Hematopoietic multipotent progenitor cell (in vitro differentiated cells): ENCODE results near the gene PER3. TPM values are rescaled to one million over a fixed set of nuclear protein-coding genes. Genes with fewer than 3 reads are reported as not detected.

Experiments
- DNase-seq, 3 donors: peaks; one replicate each; pipeline ENCODE4 v3.0.0-alpha.2; 2011 to 2015; ENCODE audit warnings: low read depth in 2 of 3, low spot score in 2 of 3
- total RNA-seq: library from RNA; depleted of rRNA; stranded (reverse); fragments of >200 nt; gene quantifications from one replicate; pipeline ENCODE4 v1.2.3, GENCODE V29; 2012

Gene PER3
- total RNA-seq, 1 donor = 2.2 TPM

DNA sequence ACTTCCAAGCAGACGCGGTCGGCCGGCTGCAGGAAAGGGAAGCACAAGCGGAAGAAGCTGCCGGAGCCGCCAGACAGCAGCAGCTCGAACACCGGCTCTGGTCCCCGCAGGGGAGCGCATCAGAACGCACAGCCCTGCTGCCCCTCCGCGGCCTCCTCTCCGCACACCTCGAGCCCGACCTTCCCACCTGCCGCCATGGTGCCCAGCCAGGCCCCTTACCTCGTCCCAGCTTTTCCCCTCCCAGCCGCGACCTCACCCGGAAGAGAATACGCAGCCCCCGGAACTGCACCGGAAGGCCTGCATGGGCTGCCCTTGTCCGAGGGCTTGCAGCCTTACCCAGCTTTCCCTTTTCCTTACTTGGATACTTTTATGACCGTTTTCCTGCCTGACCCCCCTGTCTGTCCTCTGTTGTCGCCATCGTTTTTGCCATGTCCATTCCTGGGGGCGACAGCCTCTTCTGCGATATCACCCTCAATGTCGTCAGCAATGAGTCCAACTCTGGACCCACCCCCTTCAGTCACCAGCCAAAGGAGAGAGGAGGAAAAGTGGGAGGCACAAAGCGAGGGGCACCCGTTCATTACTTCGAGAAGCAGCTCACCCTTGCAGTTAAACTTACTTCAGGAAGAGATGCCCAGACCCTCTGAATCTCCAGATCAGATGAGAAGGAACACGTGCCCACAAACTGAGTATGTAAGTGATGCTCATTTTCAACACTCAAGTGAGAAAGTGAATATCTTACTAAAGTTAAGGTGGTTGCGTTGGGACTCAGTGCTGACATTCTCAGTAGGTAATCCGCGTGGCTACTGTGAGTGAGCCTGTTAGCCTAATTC is 43.2 kb downstream of the PER3 start:
- DNase-seq = peak in 2 of 3 donors; percentile 14 to 24

DNA sequence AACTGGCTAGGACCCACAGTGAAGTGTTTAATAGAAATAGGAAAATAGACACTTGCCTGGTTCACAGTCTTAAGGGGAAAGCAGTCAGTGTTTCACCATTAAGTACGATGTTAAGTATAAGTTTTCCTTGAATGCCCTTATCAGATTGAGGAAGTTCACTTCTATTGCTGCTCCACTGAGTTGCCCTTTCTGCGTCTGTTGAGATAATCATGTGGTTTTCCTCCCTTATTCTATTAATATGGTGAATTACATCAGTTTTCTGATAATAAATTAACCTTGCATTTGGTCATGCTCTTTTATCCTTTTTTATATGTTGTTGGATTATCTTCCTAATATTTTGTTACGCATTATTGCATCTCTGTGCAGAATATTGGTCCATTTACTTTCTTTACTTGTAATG is 47.4 kb downstream of the PER3 start:
- DNase-seq = peak in 2 of 3 donors; percentile 36 to 63

DNA sequence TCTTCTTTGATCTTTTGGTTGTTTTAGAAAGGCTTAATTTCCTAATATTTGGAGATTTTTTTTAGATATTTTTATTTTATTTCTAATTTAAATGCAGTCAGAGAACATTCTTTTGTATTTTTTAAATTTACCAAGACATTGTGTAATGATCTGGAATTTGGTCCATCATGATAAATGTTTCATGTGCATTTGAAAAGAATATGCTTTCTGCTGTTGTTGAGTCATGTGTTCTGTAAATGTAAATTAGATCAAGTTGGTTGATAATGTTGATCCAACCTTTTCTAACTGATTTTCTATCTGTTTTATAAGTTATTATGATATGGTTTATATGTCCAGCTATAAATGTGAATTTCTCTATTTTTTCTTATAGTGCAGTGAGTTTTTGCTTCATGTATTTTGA is 48.9 kb downstream of the PER3 start:
- no peak for DNase-seq

DNA sequence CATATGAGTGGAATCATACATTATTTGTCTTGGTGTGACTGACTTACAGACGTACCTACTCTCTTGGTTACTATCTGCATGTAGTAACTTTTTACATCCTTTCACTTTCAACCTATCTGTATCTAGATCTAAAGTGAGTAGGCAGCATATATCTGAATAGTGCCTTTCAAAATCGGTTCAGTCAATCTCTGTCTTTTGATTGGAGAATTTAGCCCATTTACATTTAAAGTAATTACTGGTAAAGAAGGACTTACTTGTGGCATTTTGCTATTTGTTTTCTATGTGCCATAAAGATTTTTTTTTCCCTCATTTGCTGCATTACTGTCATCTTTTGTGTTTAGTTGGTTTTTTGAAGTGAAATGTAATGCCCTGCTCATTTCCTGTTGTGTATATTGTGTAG is 54.6 kb downstream of the PER3 start:
- DNase-seq = no peak

GRCh38 chr1:7839526-7839925 is 55.4 kb downstream of the PER3 start:
- DNase-seq = no peak

- DNase-seq = no peak
Measured at GRCh38 chr1:7842517-7842916, 58.4 kb downstream of the PER3 start.

- DNase-seq = no peak
Measured at GRCh38 chr1:7845761-7846160, 61.7 kb downstream of the PER3 start.

GRCh38 chr1:7846656-7847055 is 62.6 kb downstream of the PER3 start:
- DNase-seq = no peak

GRCh38 chr1:7847599-7847998 is 63.5 kb downstream of the PER3 start:
- no peak for DNase-seq

DNA sequence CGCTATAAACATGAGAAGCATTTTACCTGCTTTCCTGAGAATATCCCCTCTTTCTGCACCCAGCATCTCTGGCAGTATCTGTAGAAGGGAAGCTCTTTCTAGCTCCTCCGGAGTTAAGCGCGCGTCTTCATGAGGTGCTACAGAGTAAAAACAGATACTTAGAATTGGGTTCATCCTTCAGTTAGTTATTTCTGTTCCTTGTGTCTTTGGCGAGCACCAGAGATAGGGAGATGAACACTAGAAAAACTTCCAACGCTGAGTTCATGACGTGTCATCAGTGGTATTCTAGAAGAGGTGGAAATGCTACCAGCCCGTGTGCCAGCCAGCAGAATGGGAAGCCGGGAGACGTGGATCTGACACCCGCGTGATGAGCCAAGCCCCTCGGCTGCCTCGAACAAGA is 66.7 kb downstream of the PER3 start:
- DNase-seq = no peak

- no peak for DNase-seq
Measured at GRCh38 chr1:7852804-7853683, 69.0 kb downstream of the PER3 start, which contains the start of gene UTS2. Gene UTS2, minus strand, starts transcription at chr1:7853065. Its CDS starts 62 bp downstream, at chr1:7853003.

GRCh38 chr1:7853684-7854026 is 69.6 kb downstream of the PER3 start:
- no peak for DNase-seq

GRCh38 chr1:7856345-7856744 is 72.3 kb downstream of the PER3 start:
- peak in 2 of 3 donors; percentile 26 to 59 for DNase-seq

- DNase-seq = no peak
Measured at GRCh38 chr1:7857000-7857399, 72.9 kb downstream of the PER3 start.

DNA sequence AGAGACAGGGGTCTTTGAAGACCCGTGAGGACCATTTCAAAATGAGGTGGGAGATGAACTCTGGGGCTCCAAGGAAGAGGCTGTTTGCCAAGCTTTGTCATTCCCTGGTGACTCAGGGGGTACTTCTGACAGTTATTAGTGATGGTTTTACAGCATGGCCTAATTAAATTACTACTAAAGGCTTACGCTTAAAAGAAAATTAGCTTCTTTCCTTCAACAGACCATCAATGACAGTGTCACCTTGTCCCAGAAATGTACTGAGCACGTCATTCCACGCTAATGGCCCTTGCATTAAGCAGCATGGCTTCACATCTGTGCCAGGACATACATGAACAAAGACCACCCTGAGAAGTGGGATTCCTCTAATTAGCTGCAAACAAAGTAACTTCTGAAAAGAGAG is 73.9 kb downstream of the PER3 start:
- DNase-seq = no peak

GRCh38 chr1:7859406-7859805 is 75.3 kb downstream of the PER3 start:
- no peak for DNase-seq

GRCh38 chr1:7860130-7860529 is 76.0 kb downstream of the PER3 start:
- no peak for DNase-seq

- DNase-seq = no peak
Measured at GRCh38 chr1:7861452-7861851, 77.4 kb downstream of the PER3 start.

GRCh38 chr1:7862211-7863060 is 78.3 kb downstream of the PER3 start:
- no peak for DNase-seq

GRCh38 chr1:7863756-7864328 is 79.8 kb downstream of the PER3 start:
- DNase-seq = no peak

- no peak for DNase-seq
Measured at GRCh38 chr1:7865978-7866377, 81.9 kb downstream of the PER3 start.
